ENCODE data around the gene KRT74.

Gene KRT74

DNA sequence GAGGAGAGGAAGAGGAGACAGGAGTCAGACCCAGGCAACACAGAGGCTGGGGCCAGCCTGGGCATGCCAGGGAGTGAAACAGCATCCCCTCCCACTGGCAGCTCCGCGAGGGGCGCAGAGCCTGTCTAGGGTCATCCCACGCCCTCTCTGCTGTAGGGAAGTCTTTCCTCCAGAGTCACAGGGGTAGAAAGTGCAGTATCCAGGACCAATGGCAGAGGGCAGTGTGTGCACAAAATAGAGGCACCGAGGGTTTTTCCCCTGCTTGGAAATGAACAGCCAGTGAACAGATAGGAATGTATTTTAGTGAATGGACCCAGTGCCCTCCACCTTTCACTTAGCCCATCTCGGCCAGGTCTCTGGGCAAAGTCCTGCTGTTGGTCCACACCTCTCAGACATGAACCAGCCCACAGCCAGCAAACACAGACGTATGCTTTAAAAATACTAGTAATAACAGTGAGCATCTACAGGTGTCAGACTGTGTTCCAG, 9.4 kb upstream of the KRT74 start:
- Histone ChIP-seq H3K4me1 (ENCODE audit: control insufficient read depth in 1 of 2, insufficient read depth in 2 of 2, low read length in 2 of 2) (no peaks in the 10 kb centered on the region), H3K9me3 (ENCODE audit: control insufficient read depth in 1 of 2, low read length in 2 of 2) (no peaks in the 10 kb centered on the region), H3K27me3 (ENCODE audit: low read depth, low read length) (no peaks in the 10 kb centered on the region), H3K27ac (ENCODE audit: low read length) (no peak overlapping the region), H3K36me3 (ENCODE audit: control insufficient read depth in 1 of 2, insufficient read depth in 2 of 2, low read length in 2 of 2) (no peaks in the 10 kb centered on the region), H3K4me3 (ENCODE audit: low read depth in 1 of 2, low read length in 2 of 2) (no peak overlapping the region)

DNA sequence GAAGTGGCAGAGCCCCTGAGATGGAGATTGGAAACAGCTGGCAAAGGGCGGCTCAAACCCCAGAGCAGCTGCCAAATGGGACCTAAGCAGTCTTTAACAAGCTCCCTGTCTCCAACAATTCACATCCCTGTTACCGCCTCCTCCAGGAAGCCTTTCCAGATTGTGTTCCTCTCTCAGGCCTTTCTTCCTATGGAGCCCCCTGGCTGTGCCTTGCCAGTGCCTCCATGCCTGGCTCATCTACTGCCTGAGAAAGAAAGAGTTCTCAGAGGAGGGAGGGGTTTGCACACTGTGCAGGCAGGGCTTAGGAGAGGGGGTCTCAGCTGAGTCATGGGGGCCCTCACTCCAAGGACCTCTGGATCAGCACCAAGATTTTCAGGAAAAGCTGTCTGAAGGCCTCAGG, 8.8 kb upstream of the KRT74 start:
- no peaks in the 10 kb centered on the region for H3K36me3 ChIP-seq (ENCODE audit: control insufficient read depth in 1 of 2, insufficient read depth in 2 of 2, low read length in 2 of 2)
- no peak overlapping the region for H3K4me3 ChIP-seq (ENCODE audit: low read depth in 1 of 2, low read length in 2 of 2)
- H3K27ac ChIP-seq (ENCODE audit: low read length) = no peak overlapping the region
- no peaks in the 10 kb centered on the region for H3K27me3 ChIP-seq (ENCODE audit: low read depth, low read length)
- no peaks in the 10 kb centered on the region for H3K9me3 ChIP-seq (ENCODE audit: control insufficient read depth in 1 of 2, low read length in 2 of 2)
- H3K4me1 ChIP-seq (ENCODE audit: control insufficient read depth in 1 of 2, insufficient read depth in 2 of 2, low read length in 2 of 2) = no peaks in the 10 kb centered on the region

DNA sequence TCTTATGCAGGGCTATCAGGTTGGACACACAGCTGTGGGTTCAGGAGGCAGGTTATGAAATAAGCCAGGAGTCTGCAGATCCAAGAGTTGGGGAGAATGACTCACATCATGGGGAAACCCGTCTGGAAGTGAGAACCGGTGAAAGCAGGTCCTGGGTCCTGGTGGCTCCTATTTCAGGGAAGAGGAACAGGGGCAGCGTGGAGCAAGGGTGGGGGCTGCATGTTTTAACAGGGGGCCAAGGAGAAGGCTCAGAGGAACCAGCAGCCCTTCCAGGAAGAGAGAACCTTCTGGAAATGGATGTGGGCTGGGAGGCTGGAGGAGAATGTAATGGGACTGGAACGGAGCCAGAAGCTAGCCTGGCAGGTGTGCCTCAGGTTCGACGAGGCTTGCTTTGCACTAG, 7.8 kb upstream of the KRT74 start:
- H3K27ac ChIP-seq (ENCODE audit: low read length) = no peak overlapping the region
- no peaks in the 10 kb centered on the region for H3K4me1 ChIP-seq (ENCODE audit: control insufficient read depth in 1 of 2, insufficient read depth in 2 of 2, low read length in 2 of 2)
- H3K36me3 ChIP-seq (ENCODE audit: control insufficient read depth in 1 of 2, insufficient read depth in 2 of 2, low read length in 2 of 2) = no peaks in the 10 kb centered on the region
- no peaks in the 10 kb centered on the region for H3K27me3 ChIP-seq (ENCODE audit: low read depth, low read length)
- no peaks in the 10 kb centered on the region for H3K9me3 ChIP-seq (ENCODE audit: control insufficient read depth in 1 of 2, low read length in 2 of 2)
- H3K4me3 ChIP-seq (ENCODE audit: low read depth in 1 of 2, low read length in 2 of 2) = no peak overlapping the region

DNA sequence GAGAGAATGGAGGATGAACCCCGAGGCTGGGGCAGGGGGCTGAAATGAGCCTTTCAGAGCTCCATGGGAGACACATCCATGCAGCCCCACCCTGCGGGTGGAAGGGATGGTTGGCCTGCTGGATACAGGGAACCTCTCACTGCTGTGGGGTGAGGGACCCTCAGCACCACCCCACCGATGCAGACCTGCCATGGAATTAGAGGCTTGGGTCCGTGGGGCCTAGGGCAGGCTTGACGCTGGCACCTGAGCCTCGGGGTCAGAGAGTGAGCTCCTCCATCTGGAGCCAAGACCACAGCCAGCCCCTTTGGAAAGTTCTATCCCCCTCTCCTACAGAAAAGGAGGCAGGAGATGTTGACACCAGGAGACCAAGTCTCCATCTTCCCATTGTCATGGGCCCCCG, 7.4 kb upstream of the KRT74 start:
- no peak overlapping the region for H3K27ac ChIP-seq (ENCODE audit: low read length)
- no peaks in the 10 kb centered on the region for H3K4me1 ChIP-seq (ENCODE audit: control insufficient read depth in 1 of 2, insufficient read depth in 2 of 2, low read length in 2 of 2)
- H3K4me3 ChIP-seq (ENCODE audit: low read depth in 1 of 2, low read length in 2 of 2) = no peak overlapping the region
- no peaks in the 10 kb centered on the region for H3K27me3 ChIP-seq (ENCODE audit: low read depth, low read length)
- H3K9me3 ChIP-seq (ENCODE audit: control insufficient read depth in 1 of 2, low read length in 2 of 2) = no peaks in the 10 kb centered on the region
- H3K36me3 ChIP-seq (ENCODE audit: control insufficient read depth in 1 of 2, insufficient read depth in 2 of 2, low read length in 2 of 2) = no peaks in the 10 kb centered on the region

DNA sequence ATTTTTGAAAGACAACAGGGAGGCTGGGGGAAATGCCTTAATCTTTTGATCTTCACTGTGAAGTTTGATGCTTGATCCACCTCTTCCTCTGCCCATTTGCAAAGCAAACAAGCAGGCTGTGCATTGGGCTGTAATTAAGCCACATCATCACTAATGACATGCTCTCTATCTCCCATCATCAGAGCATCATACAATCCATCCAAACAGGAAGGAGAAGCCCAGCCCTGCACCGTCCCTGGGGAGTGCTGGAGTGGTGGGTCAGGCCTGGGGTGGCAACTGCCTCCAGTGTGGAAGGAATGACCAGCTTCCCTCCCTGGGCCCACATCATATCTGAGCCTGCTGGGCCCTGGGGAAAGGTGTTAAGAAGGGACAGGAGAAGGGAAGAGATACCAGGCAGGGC, 6.9 kb upstream of the KRT74 start:
- Histone ChIP-seq H3K27me3 (ENCODE audit: low read depth, low read length) (no peaks in the 10 kb centered on the region), H3K36me3 (ENCODE audit: control insufficient read depth in 1 of 2, insufficient read depth in 2 of 2, low read length in 2 of 2) (no peaks in the 10 kb centered on the region), H3K9me3 (ENCODE audit: control insufficient read depth in 1 of 2, low read length in 2 of 2) (no peaks in the 10 kb centered on the region), H3K4me1 (ENCODE audit: control insufficient read depth in 1 of 2, insufficient read depth in 2 of 2, low read length in 2 of 2) (no peaks in the 10 kb centered on the region), H3K4me3 (ENCODE audit: low read depth in 1 of 2, low read length in 2 of 2) (no peak overlapping the region), H3K27ac (ENCODE audit: low read length) (no peak overlapping the region)

DNA sequence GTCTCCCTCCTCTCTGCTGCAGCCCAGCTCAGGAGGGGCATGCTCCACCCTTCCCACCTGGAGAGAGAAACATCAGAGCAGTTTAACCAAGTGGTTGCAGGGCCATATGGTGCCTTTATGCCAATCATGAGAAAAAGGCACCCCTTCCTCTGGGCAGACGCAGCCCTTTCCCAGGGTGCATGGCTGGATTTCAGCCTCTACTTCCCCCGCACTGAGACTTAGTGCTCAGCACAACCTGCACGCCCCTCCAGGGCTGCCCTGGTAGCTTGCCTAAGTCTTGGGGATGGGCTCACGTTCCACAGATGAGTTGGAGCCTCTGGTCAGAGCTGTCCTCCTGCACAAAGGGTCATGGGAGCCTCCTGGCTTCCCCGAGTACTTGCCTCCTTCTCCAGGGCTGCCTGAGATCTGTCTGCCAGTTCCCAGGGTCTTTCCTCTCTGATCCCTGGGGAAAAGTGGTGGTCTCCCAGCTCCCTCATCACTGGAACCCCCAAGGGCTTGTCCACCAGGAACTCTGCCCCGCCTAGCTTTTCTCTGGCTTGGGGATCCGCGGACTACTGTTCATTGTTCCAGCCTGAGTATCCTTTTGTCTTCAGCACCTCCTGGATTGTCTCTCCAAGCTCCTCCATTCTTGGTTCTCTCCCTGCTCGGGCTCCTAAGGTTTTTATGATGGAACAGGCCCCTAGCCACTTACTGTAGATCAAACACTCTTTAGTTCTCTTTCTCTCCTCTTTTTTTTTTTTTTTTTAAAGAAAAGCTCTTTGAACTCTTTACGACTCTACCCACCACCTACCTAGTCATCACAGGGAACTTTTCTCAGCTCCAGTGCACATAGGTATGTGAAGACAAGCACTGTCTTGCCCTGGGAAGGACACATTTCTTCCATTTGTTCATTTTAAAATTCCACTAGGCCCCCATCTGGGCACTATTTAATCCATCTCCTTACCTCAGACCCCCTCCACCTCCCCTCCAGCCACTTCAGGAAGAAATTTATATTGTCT, 6.1 kb upstream of the KRT74 start:
- no peak overlapping the region for H3K27ac ChIP-seq (ENCODE audit: low read length)
- H3K27me3 ChIP-seq (ENCODE audit: low read depth, low read length) = no peaks in the 10 kb centered on the region

DNA sequence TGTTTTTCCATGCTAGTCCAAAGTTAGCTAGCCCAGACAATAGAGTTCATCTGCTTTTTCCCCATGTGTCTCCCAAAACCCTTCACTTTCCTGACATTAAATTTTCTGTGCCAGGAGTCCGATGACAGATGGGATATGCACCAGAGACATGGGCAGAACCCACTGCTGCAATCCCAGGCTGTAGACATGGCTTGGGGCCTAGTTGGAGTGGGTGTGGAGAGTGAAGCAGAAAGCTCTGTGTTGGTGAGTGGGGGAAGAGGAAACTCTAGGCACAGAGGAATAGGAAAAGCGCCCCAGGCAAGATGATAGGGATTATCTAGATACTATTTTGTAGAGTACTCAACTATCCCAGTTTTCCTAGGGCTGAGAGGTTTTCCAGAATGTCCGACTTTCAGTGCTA, 4.8 kb upstream of the KRT74 start:
- H3K27me3 ChIP-seq (ENCODE audit: low read depth, low read length) = no peaks in the 10 kb centered on the region
- no peak overlapping the region for H3K27ac ChIP-seq (ENCODE audit: low read length)
- no peaks in the 10 kb centered on the region for H3K9me3 ChIP-seq (ENCODE audit: control insufficient read depth in 1 of 2, low read length in 2 of 2)
- no peaks in the 10 kb centered on the region for H3K36me3 ChIP-seq (ENCODE audit: control insufficient read depth in 1 of 2, insufficient read depth in 2 of 2, low read length in 2 of 2)
- H3K4me3 ChIP-seq (ENCODE audit: low read depth in 1 of 2, low read length in 2 of 2) = no peak overlapping the region
- no peaks in the 10 kb centered on the region for H3K4me1 ChIP-seq (ENCODE audit: control insufficient read depth in 1 of 2, insufficient read depth in 2 of 2, low read length in 2 of 2)

More for the DNA sequence above, 6.1 kb upstream of the KRT74 start:
- Histone ChIP-seq H3K9me3 (ENCODE audit: control insufficient read depth in 1 of 2, low read length in 2 of 2) (no peaks in the 10 kb centered on the region), H3K4me1 (ENCODE audit: control insufficient read depth in 1 of 2, insufficient read depth in 2 of 2, low read length in 2 of 2) (no peaks in the 10 kb centered on the region), H3K36me3 (ENCODE audit: control insufficient read depth in 1 of 2, insufficient read depth in 2 of 2, low read length in 2 of 2) (no peaks in the 10 kb centered on the region), H3K4me3 (ENCODE audit: low read depth in 1 of 2, low read length in 2 of 2) (no peak overlapping the region)

DNA sequence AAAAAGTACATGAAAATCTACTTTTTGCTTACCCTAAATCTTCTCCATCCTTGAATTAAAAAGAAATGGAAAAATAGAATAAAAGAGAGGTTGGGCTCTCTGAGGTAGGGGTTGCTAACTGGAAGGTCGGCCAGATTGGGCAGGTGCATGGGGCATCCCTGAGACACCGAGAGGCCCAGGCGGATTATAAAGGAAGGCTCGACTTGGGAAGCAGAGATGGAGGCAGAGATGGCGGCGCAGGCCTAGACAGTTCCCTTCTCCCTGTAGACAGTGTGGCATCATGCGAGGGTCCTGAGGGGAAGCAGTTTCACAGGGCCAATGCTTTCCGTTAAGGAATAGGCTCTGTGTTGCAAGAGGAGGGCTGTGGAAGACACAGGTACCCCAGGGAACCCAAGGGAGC, 3.7 kb upstream of the KRT74 start:
- Histone ChIP-seq H3K27me3 (ENCODE audit: low read depth, low read length) (no peaks in the 10 kb centered on the region), H3K36me3 (ENCODE audit: control insufficient read depth in 1 of 2, insufficient read depth in 2 of 2, low read length in 2 of 2) (no peaks in the 10 kb centered on the region), H3K27ac (ENCODE audit: low read length) (no peak overlapping the region), H3K4me1 (ENCODE audit: control insufficient read depth in 1 of 2, insufficient read depth in 2 of 2, low read length in 2 of 2) (no peaks in the 10 kb centered on the region), H3K4me3 (ENCODE audit: low read depth in 1 of 2, low read length in 2 of 2) (no peak overlapping the region), H3K9me3 (ENCODE audit: control insufficient read depth in 1 of 2, low read length in 2 of 2) (no peaks in the 10 kb centered on the region)

DNA sequence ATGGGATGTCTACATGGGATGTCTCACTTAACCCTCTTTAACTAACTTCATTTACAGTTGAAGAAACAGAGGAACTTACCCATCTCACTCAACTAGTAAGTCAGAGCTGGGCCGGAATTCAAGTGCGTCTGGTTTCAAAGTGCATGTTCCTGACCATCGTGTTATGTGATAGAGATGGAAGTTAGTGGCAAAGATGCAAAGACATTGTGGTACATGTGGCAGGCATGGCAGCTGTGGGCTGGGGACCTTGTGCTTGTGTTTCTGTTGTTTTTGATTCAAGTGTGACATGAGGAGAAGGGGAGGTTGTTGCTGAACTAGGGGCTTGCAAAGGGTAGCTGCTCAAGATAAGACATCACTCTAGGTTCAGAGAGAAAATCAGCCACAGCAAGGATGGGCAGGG, 2.3 kb upstream of the KRT74 start:
- Histone ChIP-seq H3K27ac (ENCODE audit: low read length) (no peak overlapping the region), H3K36me3 (ENCODE audit: control insufficient read depth in 1 of 2, insufficient read depth in 2 of 2, low read length in 2 of 2) (no peaks in the 10 kb centered on the region), H3K4me3 (ENCODE audit: low read depth in 1 of 2, low read length in 2 of 2) (no peak overlapping the region), H3K4me1 (ENCODE audit: control insufficient read depth in 1 of 2, insufficient read depth in 2 of 2, low read length in 2 of 2) (no peaks in the 10 kb centered on the region), H3K9me3 (ENCODE audit: control insufficient read depth in 1 of 2, low read length in 2 of 2) (no peaks in the 10 kb centered on the region), H3K27me3 (ENCODE audit: low read depth, low read length) (no peaks in the 10 kb centered on the region)

DNA sequence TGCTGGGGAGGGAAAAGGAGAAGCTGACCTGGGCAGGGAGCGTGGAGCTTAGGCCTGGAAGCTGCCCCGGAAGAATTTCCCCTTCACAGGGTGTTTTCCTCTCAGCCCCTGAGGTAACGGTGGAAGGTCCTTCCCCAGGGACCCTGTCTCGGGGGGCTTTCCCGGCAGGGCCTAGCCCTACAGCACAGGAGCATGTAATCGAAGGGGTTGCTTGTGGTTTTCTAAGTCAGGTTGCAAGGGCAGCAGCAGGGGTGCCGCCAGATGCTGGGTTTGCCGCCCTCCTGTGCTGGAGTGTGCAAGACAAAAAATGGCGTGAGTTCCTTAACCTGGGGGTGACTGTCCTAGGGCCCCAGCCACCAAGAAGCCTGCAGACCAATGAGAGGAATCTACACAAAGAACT, 1.6 kb upstream of the KRT74 start:
- H3K27ac ChIP-seq (ENCODE audit: low read length) = no peak overlapping the region
- no peak overlapping the region for H3K4me3 ChIP-seq (ENCODE audit: low read depth in 1 of 2, low read length in 2 of 2)
- H3K4me1 ChIP-seq (ENCODE audit: control insufficient read depth in 1 of 2, insufficient read depth in 2 of 2, low read length in 2 of 2) = no peaks in the 10 kb centered on the region
- H3K36me3 ChIP-seq (ENCODE audit: control insufficient read depth in 1 of 2, insufficient read depth in 2 of 2, low read length in 2 of 2) = no peaks in the 10 kb centered on the region
- no peaks in the 10 kb centered on the region for H3K9me3 ChIP-seq (ENCODE audit: control insufficient read depth in 1 of 2, low read length in 2 of 2)
- no peaks in the 10 kb centered on the region for H3K27me3 ChIP-seq (ENCODE audit: low read depth, low read length)

DNA sequence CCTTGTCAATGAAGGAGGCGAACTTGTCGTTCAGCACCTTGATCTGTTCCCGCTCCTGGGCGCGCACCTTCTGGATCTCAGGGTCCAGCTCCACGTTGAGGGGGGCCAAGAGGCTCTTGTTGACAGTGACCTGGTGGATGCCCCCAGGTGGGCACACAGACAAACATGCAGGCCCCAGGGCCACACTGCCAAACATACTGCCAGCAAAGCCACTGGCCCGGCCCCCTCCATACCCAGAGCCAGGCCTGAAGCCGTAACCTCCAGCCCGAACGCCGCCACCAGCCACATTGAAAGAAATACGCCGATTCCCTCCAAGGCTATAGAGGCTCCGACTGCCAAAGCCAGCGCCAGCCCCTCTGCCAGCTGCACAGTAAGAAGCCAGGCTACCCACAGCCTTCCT, 337 bp downstream of the KRT74 start:
- H3K9me3 ChIP-seq (ENCODE audit: control insufficient read depth in 1 of 2, low read length in 2 of 2) = no peaks in the 10 kb centered on the region
- H3K4me1 ChIP-seq (ENCODE audit: control insufficient read depth in 1 of 2, insufficient read depth in 2 of 2, low read length in 2 of 2) = no peaks in the 10 kb centered on the region
- H3K27me3 ChIP-seq (ENCODE audit: low read depth, low read length) = no peaks in the 10 kb centered on the region
- H3K4me3 ChIP-seq (ENCODE audit: low read depth in 1 of 2, low read length in 2 of 2) = no peak overlapping the region
- no peaks in the 10 kb centered on the region for H3K36me3 ChIP-seq (ENCODE audit: control insufficient read depth in 1 of 2, insufficient read depth in 2 of 2, low read length in 2 of 2)
- H3K27ac ChIP-seq (ENCODE audit: low read length) = no peak overlapping the region

DNA sequence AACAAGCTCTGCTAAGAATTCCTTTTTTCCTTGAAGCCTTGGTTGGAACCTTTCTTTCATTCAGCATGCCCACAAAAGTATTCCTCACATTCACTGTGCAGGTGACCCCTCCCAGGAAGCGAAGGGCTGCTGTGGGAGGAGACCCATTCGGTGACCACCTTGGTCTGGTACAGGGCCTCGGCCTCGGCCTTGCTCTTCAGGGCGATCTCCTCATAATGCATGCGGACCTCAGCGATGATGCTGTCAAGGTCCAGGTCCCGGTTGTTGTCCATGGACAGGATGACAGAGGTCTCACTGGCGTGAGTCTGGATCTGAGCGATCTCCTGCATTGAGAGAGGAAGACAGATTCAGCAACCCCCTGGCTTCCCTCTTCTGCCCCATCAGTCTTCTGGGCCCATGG, 3.1 kb downstream of the KRT74 start:
- Histone ChIP-seq H3K36me3 (ENCODE audit: control insufficient read depth in 1 of 2, insufficient read depth in 2 of 2, low read length in 2 of 2) (no peaks in the 10 kb centered on the region), H3K9me3 (ENCODE audit: control insufficient read depth in 1 of 2, low read length in 2 of 2) (no peaks in the 10 kb centered on the region), H3K27ac (ENCODE audit: low read length) (no peak overlapping the region), H3K27me3 (ENCODE audit: low read depth, low read length) (no peaks in the 10 kb centered on the region), H3K4me3 (ENCODE audit: low read depth in 1 of 2, low read length in 2 of 2) (no peak overlapping the region), H3K4me1 (ENCODE audit: control insufficient read depth in 1 of 2, insufficient read depth in 2 of 2, low read length in 2 of 2) (no peaks in the 10 kb centered on the region)
